COLO668 (cell line): Measurements from ENCODE around the gene MED8.
"Not testable (repeated sequence)": the region's sequence is repeated elsewhere in the genome, so short reads cannot be mapped to it uniquely, and the experiment has no call there.

ENCODE experiments used
- DNase-seq: peaks from one replicate; lab custom pipeline; 2025; ENCODE audit not compliant: unreplicated experiment; lab: John Stamatoyannopoulos, UW

Gene MED8

GRCh38 chr1:43422995-43423671, 33.5 kb upstream of the MED8 start:
- no peak for DNase-seq

- DNase-seq: no peak
These were observed 32.6 kb upstream of the MED8 start for GRCh38 chr1:43421976-43422750.

- DNase-seq: no peak
These were observed 31.8 kb upstream of the MED8 start for GRCh38 chr1:43421396-43421795.

GRCh38 chr1:43420874-43421273, 31.3 kb upstream of the MED8 start:
- DNase-seq: no peak

- DNase-seq: no peak
These were observed 30.2 kb upstream of the MED8 start for GRCh38 chr1:43419627-43420425.

GRCh38 chr1:43418858-43419257, 29.3 kb upstream of the MED8 start:
- DNase-seq: no peak

- DNase-seq: no peak
These were observed 26.3 kb upstream of the MED8 start for GRCh38 chr1:43415901-43416300.

GRCh38 chr1:43414634-43415223, 25.1 kb upstream of the MED8 start:
- peak; percentile 73 for DNase-seq

GRCh38 chr1:43413426-43413825, 23.8 kb upstream of the MED8 start:
- DNase-seq: not testable (repeated sequence)

- DNase-seq: no peak
These were observed 21.0 kb upstream of the MED8 start for GRCh38 chr1:43410571-43410970.

GRCh38 chr1:43405876-43406234, 16.3 kb upstream of the MED8 start:
- no peak for DNase-seq

GRCh38 chr1:43405219-43405875, 15.7 kb upstream of the MED8 start:
- no peak for DNase-seq

- DNase-seq: no peak
These were observed 14.8 kb upstream of the MED8 start for GRCh38 chr1:43404353-43404752.

- DNase-seq: no peak
These were observed 12.7 kb upstream of the MED8 start for GRCh38 chr1:43402089-43402865.

- not testable (repeated sequence) for DNase-seq
These were observed 10.8 kb upstream of the MED8 start for GRCh38 chr1:43400441-43400840.

- no peak for DNase-seq
These were observed 8.6 kb upstream of the MED8 start for GRCh38 chr1:43398227-43398626.

GRCh38 chr1:43396059-43396458, 6.5 kb upstream of the MED8 start:
- DNase-seq: no peak

- DNase-seq: no peak
These were observed 5.9 kb upstream of the MED8 start for GRCh38 chr1:43395523-43395922.

- DNase-seq: no peak
These were observed 3.1 kb upstream of the MED8 start for GRCh38 chr1:43392702-43393101.

- no peak for DNase-seq
These were observed 987 bp downstream of the MED8 start for GRCh38 chr1:43388613-43389012.
